Fibroblast of villous mesenchyme (primary cell): ENCODE data around the gene NOPCHAP1. TPM values are rescaled to one million over a fixed set of nuclear protein-coding genes. Genes with fewer than 3 reads are reported as not detected.

ENCODE experiments used
- DNase-seq: peaks from one replicate; pipeline ENCODE4 v3.0.0-alpha.2; 2010; ENCODE audit warnings: low read depth
- H3K4me3 ChIP-seq: 2 replicates; pipeline ENCODE4 v1.5.1; 2011; ENCODE audit warnings: low read depth, mild to moderate bottlenecking, low read length
- total RNA-seq: library from RNA; depleted of rRNA; stranded (reverse); fragments of >200 nt; gene quantifications from 2 replicates; pipeline ENCODE4 v1.2.3, GENCODE V29; 2012
- TF ChIP-seq, protein P1 (sequence below): IDR thresholded peaks from 2 replicates; pipeline ENCODE4 v1.5.1; 2012; ENCODE audit warnings: low read depth, mild to moderate bottlenecking, low read length; ENCODE audit not compliant: insufficient read depth

The NOPCHAP1 gene
- total RNA-seq, 1 donor = 7.8 TPM

DNA sequence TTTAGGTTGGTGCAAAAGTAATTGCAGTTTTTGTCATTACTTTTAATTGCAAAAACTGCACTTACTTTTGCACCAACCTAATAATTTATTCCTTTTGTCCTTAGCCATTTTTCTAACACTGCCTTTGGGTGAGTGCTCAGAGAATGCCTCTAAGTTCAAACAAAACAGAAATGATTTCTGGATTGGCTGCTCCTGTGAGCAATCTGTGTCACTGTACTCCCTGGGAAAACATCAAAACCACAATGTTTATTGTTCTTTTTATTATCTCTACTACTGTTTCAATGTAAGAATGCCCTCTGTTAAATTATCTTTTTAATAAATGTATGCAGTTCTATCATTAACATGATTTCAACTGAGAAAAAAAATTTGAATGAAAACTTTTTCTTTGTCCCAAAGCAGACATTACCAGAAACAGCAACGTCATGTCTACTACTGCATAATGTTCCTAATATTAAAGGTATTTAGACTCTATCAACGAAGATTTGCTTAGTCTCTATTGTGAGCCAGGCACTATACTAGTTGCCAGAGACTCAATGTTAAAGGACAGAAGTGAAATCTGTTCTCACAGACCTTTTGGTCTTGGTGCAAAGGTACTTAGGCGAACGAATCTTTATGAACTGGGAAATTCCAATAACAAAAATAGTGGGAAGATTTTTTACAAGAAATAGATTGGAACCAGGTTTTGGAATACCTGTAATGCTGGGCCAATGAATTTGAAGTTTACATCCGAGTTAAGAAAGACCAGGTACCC lies 34.2 kb upstream of the NOPCHAP1 start:
- TF ChIP-seq, protein P1, sequence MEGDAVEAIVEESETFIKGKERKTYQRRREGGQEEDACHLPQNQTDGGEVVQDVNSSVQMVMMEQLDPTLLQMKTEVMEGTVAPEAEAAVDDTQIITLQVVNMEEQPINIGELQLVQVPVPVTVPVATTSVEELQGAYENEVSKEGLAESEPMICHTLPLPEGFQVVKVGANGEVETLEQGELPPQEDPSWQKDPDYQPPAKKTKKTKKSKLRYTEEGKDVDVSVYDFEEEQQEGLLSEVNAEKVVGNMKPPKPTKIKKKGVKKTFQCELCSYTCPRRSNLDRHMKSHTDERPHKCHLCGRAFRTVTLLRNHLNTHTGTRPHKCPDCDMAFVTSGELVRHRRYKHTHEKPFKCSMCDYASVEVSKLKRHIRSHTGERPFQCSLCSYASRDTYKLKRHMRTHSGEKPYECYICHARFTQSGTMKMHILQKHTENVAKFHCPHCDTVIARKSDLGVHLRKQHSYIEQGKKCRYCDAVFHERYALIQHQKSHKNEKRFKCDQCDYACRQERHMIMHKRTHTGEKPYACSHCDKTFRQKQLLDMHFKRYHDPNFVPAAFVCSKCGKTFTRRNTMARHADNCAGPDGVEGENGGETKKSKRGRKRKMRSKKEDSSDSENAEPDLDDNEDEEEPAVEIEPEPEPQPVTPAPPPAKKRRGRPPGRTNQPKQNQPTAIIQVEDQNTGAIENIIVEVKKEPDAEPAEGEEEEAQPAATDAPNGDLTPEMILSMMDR = no peak
- no peak for DNase-seq
- no peak overlapping the region for H3K4me3 ChIP-seq

DNA sequence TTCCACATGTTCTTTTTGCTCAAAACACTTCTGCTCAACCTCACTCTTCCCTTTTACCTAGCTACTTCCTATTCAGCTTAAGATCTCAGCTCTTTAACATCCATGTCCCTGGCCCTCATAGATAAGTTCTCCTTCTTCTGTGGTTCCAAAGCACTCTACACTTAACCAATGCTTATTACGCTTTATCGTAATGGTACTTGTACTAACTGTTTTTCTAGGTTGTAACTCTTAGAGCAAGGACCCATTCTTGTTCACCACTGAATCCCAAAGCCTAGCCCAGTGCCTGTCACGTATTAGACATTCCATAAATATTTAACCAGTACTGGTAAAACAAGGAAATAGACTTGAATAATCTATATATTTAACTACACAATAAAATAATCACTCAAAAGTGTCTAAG lies 33.3 kb upstream of the NOPCHAP1 start:
- TF ChIP-seq, protein P1 = no peak
- DNase-seq = no peak
- no peak overlapping the region for H3K4me3 ChIP-seq

DNA sequence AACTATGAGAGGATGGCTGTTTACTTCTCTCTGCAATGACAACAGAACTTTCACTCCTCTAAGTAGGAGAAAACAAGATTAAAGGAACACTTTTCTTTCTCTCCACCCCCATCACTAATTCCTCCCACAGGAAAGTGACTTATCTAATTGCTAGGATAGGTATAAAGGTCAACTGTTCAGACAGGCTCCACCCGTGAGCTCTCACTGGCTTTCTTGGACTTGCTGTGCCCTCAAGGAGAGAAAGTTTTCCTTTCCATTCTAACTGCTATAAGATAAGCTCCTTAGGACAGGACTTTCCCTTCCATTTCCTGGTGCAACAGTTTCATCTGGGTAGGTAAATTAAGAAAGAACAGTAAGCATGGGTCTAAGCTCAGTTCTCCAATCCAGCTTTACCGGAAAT lies 32.8 kb upstream of the NOPCHAP1 start:
- no peak overlapping the region for H3K4me3 ChIP-seq
- TF ChIP-seq, protein P1 = no peak
- no peak for DNase-seq

DNA sequence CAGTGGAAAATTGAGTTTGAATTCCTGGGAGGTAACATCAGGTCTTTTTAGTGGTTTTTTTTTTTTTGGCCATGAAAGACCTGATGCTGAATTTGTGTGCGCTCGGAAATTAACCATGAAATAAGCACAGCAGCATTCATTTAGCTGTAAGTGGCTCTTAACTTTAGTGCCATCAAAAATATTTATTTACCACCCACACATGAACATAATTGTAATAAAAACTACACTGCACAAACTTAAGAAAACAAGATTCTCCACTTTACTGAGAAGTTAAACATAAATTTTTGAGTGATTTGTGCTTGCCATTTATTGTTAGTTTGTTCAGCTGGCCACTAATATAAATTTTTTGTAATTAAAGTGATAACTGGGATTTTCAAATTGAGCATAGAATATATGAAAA lies 30.4 kb upstream of the NOPCHAP1 start:
- H3K4me3 ChIP-seq = no peak overlapping the region
- TF ChIP-seq, protein P1 = no peak
- DNase-seq = no peak

DNA sequence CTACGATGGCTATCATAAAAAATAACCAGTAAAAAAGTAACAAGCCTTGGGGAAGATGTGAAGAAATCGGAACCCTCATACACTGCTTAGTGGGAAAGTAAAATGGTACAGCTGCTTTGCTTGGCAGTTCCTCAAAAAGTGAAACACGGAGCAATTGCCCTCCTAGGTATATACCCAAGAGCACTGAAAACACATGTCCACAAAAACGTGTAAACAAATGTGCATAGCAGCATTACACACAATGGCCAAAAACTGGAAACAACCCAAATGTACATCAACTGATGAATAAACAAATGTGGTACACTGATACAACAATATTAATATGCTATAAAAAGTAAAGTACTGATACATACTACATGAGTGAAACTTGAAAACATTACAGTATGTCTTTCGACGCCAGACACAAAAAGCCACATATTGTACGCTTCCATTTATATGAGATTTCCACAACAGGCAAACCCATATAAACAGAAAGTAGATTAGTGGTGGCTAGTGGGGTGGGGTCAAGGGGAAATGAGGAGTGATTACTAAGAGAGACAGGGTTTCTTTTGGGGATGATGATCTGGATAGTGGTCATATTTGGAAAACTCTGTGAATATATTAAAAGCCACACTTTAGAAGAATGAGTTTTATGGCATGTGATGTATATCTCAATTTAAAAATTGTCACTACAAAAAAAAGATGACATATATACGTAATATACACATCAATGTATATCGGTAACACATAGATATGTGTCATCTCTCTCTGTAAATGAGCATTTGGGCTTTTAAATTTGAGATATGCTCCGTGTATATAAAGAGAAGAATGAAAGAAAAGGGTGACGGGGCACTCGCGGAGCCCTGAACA lies 29.0 kb upstream of the NOPCHAP1 start:
- TF ChIP-seq, protein P1 = no peak
- peak; percentile 42 for DNase-seq

DNA sequence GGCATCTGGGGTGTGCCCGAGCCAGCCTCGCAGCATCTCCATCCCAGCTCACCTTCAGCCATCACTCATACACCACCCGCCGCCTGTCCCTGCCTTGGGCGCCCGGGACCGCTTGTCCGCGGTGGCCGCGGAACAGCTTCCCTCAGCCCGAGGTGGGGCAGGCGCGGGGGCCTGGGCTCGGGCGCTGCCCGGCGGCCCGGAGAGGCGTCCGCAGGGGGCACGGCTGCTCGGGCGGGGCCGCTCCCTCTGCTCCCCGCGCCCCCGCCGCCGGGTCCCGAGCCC lies 28.5 kb upstream of the NOPCHAP1 start:
- DNase-seq = no peak
- peak overlapping the region; percentile 78 for H3K4me3 ChIP-seq
- TF ChIP-seq, protein P1 = no peak

More for the DNA sequence above, 29.0 kb upstream of the NOPCHAP1 start:
- H3K4me3 ChIP-seq = peak overlapping the region; percentile 78
